Spleen (tissue), 13 donors: Measurements from ENCODE around the gene RNF212. TPM values are rescaled to one million over a fixed set of nuclear protein-coding genes. Genes with fewer than 3 reads are reported as not detected.

Source experiments
- DNase-seq: peaks from one replicate; pipeline ENCODE4 v3.0.0-alpha.2; 2020
- H3K27ac ChIP-seq, 8 donors: fragments of 200-600 bp; sonication (generic) in 7 of 8; 1 replicate in 4 of 8; 2 replicates in 4 of 8; pipeline versions ENCODE4 v1.5.0 to v1.8.0; 2016 to 2021; ENCODE audit warnings: inconsistent platforms in 4 of 8, mild to moderate bottlenecking in 4 of 8, moderate library complexity in 1 of 8
- H3K27me3 ChIP-seq, 7 donors: fragments of 200-600 bp; sonication (generic) in 6 of 7; replicated peaks in 1 of 7; 1 replicate in 4 of 7; 2 replicates in 3 of 7; pipeline versions ENCODE4 v1.5.0 to v1.8.0; 2016 to 2021; ENCODE audit warnings: inconsistent platforms in 3 of 7, mild to moderate bottlenecking in 1 of 7
- H3K36me3 ChIP-seq, 6 donors: fragments of 200-600 bp; sonication (generic) in 5 of 6; 1 replicate in 4 of 6; 2 replicates in 2 of 6; pipeline versions ENCODE4 v1.5.0 to v1.8.0; 2016 to 2021; ENCODE audit warnings: inconsistent platforms in 2 of 6
- H3K4me1 ChIP-seq, 6 donors: fragments of 200-600 bp; sonication (generic) in 5 of 6; 1 replicate in 3 of 6; 2 replicates in 3 of 6; pipeline versions ENCODE4 v1.5.0 to v1.8.0; 2016 to 2021; ENCODE audit warnings: inconsistent platforms in 3 of 6
- H3K4me3 ChIP-seq, 8 donors: fragments of 200-600 bp; sonication (generic) in 7 of 8; 1 replicate in 4 of 8; 2 replicates in 4 of 8; pipeline versions ENCODE4 v1.5.0 to v1.8.0; 2016 to 2021; ENCODE audit warnings: inconsistent platforms in 4 of 8, mild to moderate bottlenecking in 4 of 8, moderate library complexity in 2 of 8
- H3K9me3 ChIP-seq, 8 donors: fragments of 200-600 bp; sonication (generic) in 7 of 8; 1 replicate in 4 of 8; 2 replicates in 4 of 8; pipeline versions ENCODE4 v1.5.0 to v1.8.0; 2016 to 2021; ENCODE audit warnings: inconsistent platforms in 4 of 8
- POLR2A ChIP-seq, 3 donors: fragments of 450-650 bp; IDR thresholded peaks; one replicate each; pipeline ENCODE4 v1.5.1; 2017; ENCODE audit warnings: antibody characterized with exemption in 3 of 3, mild to moderate bottlenecking in 1 of 3
- POLR2AphosphoS5 ChIP-seq, 3 donors: sonication (generic); formaldehyde crosslinking; IDR thresholded peaks; one replicate each; pipeline ENCODE4 v1.5.1; 2017; ENCODE audit warnings: antibody characterized with exemption in 3 of 3
- WGBS, 5 donors: extraction: QIAGEN DNeasy Blood & Tissue Kit in 3 of 5; methylation state at CpG; one replicate each; pipeline versions ENCODE4 v1.1.5 to v1.1.7; 2013 to 2018; 5-methylcytosine and 5-hydroxymethylcytosine counted together
- intact Hi-C: fragments of 100-400 bp; cut with DNase I; formaldehyde crosslinking; loops from one replicate; pipeline ENCODE4 v1.15.0; 2023; ENCODE audit warnings: low total_unique reads
- long read RNA-seq, 2 donors: transcript quantifications; one replicate each; lab custom pipeline, GENCODE V29; 2026
- polyA plus RNA-seq, 3 donors: library from polyadenylated mRNA; stranded (reverse); fragments of 200-250 nt; gene quantifications; one replicate each; pipeline ENCODE4 v1.2.1, GENCODE V29; 2013
- total RNA-seq, 7 donors: library from RNA; depleted of rRNA in 3 of 7; stranded (reverse); fragments of >200 nt in 3 of 7; fragmentation: NEBNext Ultra II Directional in 4 of 7; extraction: Animal tissue kit (Norgen Biotek cat#: 25700) in 4 of 7; gene quantifications; one replicate each; pipeline versions ENCODE4 v1.1.0 to v1.2.1, GENCODE V29; 2016 to 2021
- TF ChIP-seq, protein P1 (sequence below), 11 experiments: fragments of 200-600 bp in 7 of 11; fragments of 450-650 bp in 4 of 11; sonication (generic) in 4 of 11; IDR thresholded peaks in 8 of 11; conservative IDR thresholded peaks in 3 of 11; 1 replicate in 7 of 11; 2 replicates in 4 of 11; pipeline versions ENCODE4 v1.4.0 to v1.8.0; 2016 to 2021; ENCODE audit warnings: antibody characterized with exemption in 11 of 11, inconsistent platforms in 4 of 11, mild to moderate bottlenecking in 1 of 11
- donor health status: healthy with polysubstance abuse.
- donor health status: DM: no; HTN: no; CAD: no; lungs with moderate emphysema.
- donor health status: DM: no; HTN: no; CAD: no.
- donor health status: Bipolar disorder and iron deficiency.
- donor health status: healthy.
- donor health status: DM: no; HTN: no; CAD: no.
- donor health status: DM: yes; HTN: yes; CAD: no.

RNF212 gene, protein sequence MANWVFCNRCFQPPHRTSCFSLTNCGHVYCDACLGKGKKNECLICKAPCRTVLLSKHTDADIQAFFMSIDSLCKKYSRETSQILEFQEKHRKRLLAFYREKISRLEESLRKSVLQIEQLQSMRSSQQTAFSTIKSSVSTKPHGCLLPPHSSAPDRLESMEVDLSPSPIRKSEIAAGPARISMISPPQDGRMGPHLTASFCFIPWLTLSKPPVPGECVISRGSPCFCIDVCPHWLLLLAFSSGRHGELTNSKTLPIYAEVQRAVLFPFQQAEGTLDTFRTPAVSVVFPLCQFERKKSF
- 1 to 10 TPM in 5 of 7 donors, under 1 TPM in 2; 0.46 to 5.6 (median 2.3) TPM for total RNA-seq
- 1 to 10 TPM; 1.8 to 3.5 (median 2.0) TPM for polyA plus RNA-seq
- long read RNA-seq, donor 1, result 0 reads
- long read RNA-seq, donor 2, partial matches to known transcripts, result 0 of 1 reads
- long read RNA-seq, donor 2, other reads (novel, unspliced or antisense), result 0 of 1 reads

DNA sequence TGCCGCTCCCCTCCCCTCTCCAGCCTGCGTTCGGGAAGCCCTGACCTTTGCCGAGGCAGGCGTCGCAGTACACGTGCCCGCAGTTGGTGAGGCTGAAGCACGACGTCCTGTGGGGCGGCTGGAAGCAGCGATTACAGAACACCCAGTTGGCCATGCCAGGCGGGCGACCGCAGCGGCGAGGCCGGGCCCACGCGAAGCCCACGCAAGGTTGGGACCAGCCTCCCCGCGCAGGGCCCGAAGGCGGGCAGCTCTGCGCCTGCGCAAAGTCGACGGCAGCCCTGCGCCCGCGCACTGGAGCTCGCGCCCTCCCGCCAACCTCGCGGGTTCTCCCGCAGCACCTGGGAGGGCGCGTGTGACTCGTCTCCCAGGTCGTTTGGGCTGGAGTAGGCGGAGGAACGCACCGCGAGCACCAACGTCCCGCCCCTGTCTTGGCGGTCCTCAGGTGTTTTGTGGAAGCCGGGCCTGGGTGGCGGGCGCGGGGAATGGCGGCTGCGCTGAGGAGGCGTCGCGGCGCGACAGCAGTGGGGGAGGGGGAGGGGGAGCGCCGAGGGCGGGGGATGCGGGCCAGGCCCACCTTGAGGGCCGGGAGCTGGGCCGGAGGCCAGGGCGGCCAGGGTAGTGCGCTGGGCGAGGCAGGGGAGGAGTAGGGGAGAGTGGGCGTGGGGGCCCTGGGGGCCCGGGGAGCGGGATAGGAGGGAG is at the start of gene RNF212:
RNF212 (minus strand) TSS at position 254 of the 699 bp plus-strand sequence; CDS start at position 154, 100 bp downstream.
- H3K9me3 ChIP-seq, result no peaks in the 10 kb centered on the region
- peaks cover 0 to 5% (median 0%) of the 10 kb centered on the region in 6 donors for H3K4me1 ChIP-seq
- TF ChIP-seq POLR2A (IDR thresholded peaks at IDR 0.05) (no peak), POLR2AphosphoS5 (IDR thresholded peaks at IDR 0.05) (peak; percentile 23 to 59 (median 55))
- TF ChIP-seq, protein P1, sequence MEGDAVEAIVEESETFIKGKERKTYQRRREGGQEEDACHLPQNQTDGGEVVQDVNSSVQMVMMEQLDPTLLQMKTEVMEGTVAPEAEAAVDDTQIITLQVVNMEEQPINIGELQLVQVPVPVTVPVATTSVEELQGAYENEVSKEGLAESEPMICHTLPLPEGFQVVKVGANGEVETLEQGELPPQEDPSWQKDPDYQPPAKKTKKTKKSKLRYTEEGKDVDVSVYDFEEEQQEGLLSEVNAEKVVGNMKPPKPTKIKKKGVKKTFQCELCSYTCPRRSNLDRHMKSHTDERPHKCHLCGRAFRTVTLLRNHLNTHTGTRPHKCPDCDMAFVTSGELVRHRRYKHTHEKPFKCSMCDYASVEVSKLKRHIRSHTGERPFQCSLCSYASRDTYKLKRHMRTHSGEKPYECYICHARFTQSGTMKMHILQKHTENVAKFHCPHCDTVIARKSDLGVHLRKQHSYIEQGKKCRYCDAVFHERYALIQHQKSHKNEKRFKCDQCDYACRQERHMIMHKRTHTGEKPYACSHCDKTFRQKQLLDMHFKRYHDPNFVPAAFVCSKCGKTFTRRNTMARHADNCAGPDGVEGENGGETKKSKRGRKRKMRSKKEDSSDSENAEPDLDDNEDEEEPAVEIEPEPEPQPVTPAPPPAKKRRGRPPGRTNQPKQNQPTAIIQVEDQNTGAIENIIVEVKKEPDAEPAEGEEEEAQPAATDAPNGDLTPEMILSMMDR (IDR thresholded peaks at IDR 0.05 in 8 of 11, conservative IDR thresholded peaks at IDR 0.05 in 3 of 11), result no peak
- peak within 1 kb of the TSS in 6 of 8 donors; percentile 15 to 68 (median 32) for H3K4me3 ChIP-seq
- peak within 1 kb of the TSS in 2 of 8 donors; percentile 24 to 60 for H3K27ac ChIP-seq
- DNase-seq, result no peak
- intact Hi-C loops, result no loop called here
- 21 to 45% (median 34%) methylated on average over 27 to 71 of the region's 72 CpGs for WGBS, 5 donors
- no peaks in the 10 kb centered on the region for H3K36me3 ChIP-seq
- H3K27me3 ChIP-seq, result peaks cover 0 to 65% (median 11%) of the 10 kb centered on the region in 7 donors

DNA sequence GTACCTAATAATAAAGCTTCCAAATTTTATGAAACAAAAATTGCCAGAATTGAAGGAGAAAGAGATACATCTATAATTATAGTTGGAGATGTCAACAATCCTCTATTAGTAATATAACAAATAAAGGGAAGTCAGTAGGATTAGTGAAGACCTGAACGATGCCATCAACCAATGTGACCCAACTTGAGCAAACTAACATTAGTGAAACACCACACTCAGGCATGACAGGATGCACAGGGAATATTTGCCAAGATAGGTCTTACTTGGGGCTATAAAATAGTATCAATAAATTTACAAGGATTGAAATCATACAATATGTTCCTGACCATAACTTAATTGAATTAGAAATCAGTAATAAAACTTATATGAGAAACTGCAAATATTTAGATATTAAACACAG is 47.0 kb upstream of the RNF212 start:
- H3K36me3 ChIP-seq, result no peaks in the 10 kb centered on the region
- H3K27me3 ChIP-seq, result peaks cover 0 to 4% (median 0%) of the 10 kb centered on the region in 7 donors
- H3K9me3 ChIP-seq, result peaks cover 0 to 25% (median 14%) of the 10 kb centered on the region in 8 donors
- WGBS, 5 donors, result 78 to 86% (median 80%) methylated on average over 1 of the region's 1 CpG
- TF ChIP-seq POLR2A (IDR thresholded peaks at IDR 0.05), result no peak
- TF ChIP-seq, protein P1 (IDR thresholded peaks at IDR 0.05 in 8 of 11, conservative IDR thresholded peaks at IDR 0.05 in 3 of 11), result no peak
- no peak for TF ChIP-seq POLR2AphosphoS5 (IDR thresholded peaks at IDR 0.05)
- H3K4me1 ChIP-seq, result peaks cover 0 to 26% (median 6%) of the 10 kb centered on the region in 6 donors
- H3K27ac ChIP-seq, result no peak overlapping the region
- no peak for DNase-seq
- no peak overlapping the region for H3K4me3 ChIP-seq
- intact Hi-C loops, result loop anchor here (10.0 kb wide), 1 partner anchor 94 kb away; no protein-coding TSS in a partner anchor

DNA sequence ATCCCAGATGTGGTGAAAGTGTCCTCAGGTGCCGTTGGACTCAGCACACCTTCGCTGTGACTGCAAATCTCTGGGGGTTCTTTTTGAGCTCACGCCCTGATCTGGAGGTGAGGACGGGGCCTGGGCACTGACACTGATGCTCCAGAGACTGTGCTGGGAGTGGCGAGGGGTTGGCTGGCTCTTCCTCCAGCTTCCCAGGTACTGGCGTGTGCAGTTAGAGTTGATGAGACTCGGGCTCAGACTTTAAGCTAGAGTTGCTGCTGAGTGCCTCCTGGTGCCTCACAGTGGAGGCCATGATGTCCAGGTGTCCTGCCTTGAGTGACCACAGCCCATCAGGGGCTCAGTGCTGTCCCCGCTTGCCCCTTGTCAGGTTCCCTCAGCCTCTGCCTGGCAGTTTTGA is 42.7 kb upstream of the RNF212 start:
- intact Hi-C loops, result no loop called here
- Histone ChIP-seq H3K36me3 (no peaks in the 10 kb centered on the region), H3K9me3 (peaks cover 0 to 22% (median 14%) of the 10 kb centered on the region in 8 donors), H3K4me3 (no peak overlapping the region), H3K27me3 (peaks cover 0 to 5% (median 0%) of the 10 kb centered on the region in 7 donors), H3K27ac (no peak overlapping the region), H3K4me1 (peaks cover 0 to 15% (median 0%) of the 10 kb centered on the region in 6 donors)
- WGBS, 5 donors, result 67 to 86% (median 83%) methylated on average over 4 to 8 of the region's 8 CpGs
- TF ChIP-seq POLR2AphosphoS5 (IDR thresholded peaks at IDR 0.05) (no peak), POLR2A (IDR thresholded peaks at IDR 0.05) (no peak)
- TF ChIP-seq, protein P1 (IDR thresholded peaks at IDR 0.05 in 8 of 11, conservative IDR thresholded peaks at IDR 0.05 in 3 of 11), result no peak
- DNase-seq, result no peak
